Fibroblast of lung (primary cell): ENCODE results near the gene PCDH15. TPM values are rescaled to one million over a fixed set of nuclear protein-coding genes. Genes with fewer than 3 reads are reported as not detected.

Source experiments
- DNase-seq, 2 donors: peaks; one replicate each; pipeline versions ENCODE4 v3.0.0 to v3.0.0-alpha.2; 2010; ENCODE audit warnings: low read depth in 2 of 2
- H2AFZ ChIP-seq: 2 replicates; pipeline ENCODE4 v1.5.1; 2012; ENCODE audit warnings: low read length, control low read depth, inconsistent platforms
- H3K27ac ChIP-seq: 2 replicates; pipeline ENCODE4 v1.5.1; 2011; ENCODE audit warnings: low read length, control low read depth; ENCODE audit not compliant: insufficient read depth
- H3K27me3 ChIP-seq: 2 replicates; pipeline ENCODE4 v1.5.1; 2011; ENCODE audit warnings: mild to moderate bottlenecking, low read length; ENCODE audit not compliant: control insufficient read depth, insufficient read depth
- H3K36me3 ChIP-seq: 2 replicates; pipeline ENCODE4 v1.5.1; 2011; ENCODE audit warnings: low read length; ENCODE audit not compliant: control insufficient read depth, insufficient read depth
- H3K4me1 ChIP-seq: 2 replicates; pipeline ENCODE4 v1.5.1; 2011; ENCODE audit warnings: low read length; ENCODE audit not compliant: control insufficient read depth, insufficient read depth; ENCODE audit errors: extremely low read depth
- H3K4me2 ChIP-seq: 2 replicates; pipeline ENCODE4 v1.5.1; 2011; ENCODE audit warnings: low read length, control low read depth; ENCODE audit not compliant: insufficient read depth; ENCODE audit errors: extremely low read depth
- H3K4me3 ChIP-seq, 4 experiments: fragments of 200-600 bp in 1 of 4; sonication (generic) in 1 of 4; replicated peaks in 1 of 4; 2 replicates each; pipeline ENCODE4 v1.5.1; 2011 to 2016; ENCODE audit warnings: low read length in 4 of 4, low read depth in 3 of 4, mild to moderate bottlenecking in 3 of 4, control low read depth in 2 of 4, inconsistent platforms in 1 of 4, mixed read lengths in 1 of 4; ENCODE audit not compliant: insufficient read depth in 1 of 4; ENCODE audit errors: control extremely low read depth in 1 of 4
- H3K79me2 ChIP-seq: 2 replicates; pipeline ENCODE4 v1.5.1; 2012; ENCODE audit warnings: mild to moderate bottlenecking, low read length, inconsistent platforms; ENCODE audit not compliant: control insufficient read depth, insufficient read depth
- H3K9ac ChIP-seq: 2 replicates; pipeline ENCODE4 v1.5.1; 2011; ENCODE audit warnings: mild to moderate bottlenecking, low read length, control low read depth; ENCODE audit not compliant: insufficient read depth
- H3K9me3 ChIP-seq: 2 replicates; pipeline ENCODE4 v1.5.1; 2012; ENCODE audit warnings: low read depth, low read length; ENCODE audit not compliant: control insufficient read depth, insufficient read depth
- H4K20me1 ChIP-seq: 2 replicates; pipeline ENCODE4 v1.5.1; 2011; ENCODE audit warnings: low read length; ENCODE audit not compliant: control insufficient read depth, insufficient read depth; ENCODE audit errors: extremely low read depth
- CTCF ChIP-seq, 2 donors: IDR thresholded peaks in 1 of 2; conservative IDR thresholded peaks in 1 of 2; 1 replicate in 1 of 2; 2 replicates in 1 of 2; pipeline ENCODE4 v1.5.1; 2011 to 2012; ENCODE audit warnings: low read length in 2 of 2, control low read depth in 1 of 2, inconsistent platforms in 1 of 2, low read depth in 1 of 2, mild to moderate bottlenecking in 1 of 2
- EZH2 ChIP-seq: IDR thresholded peaks from 2 replicates; pipeline ENCODE4 v1.5.1; 2012; ENCODE audit warnings: low read length, control low read depth, mild to moderate bottlenecking; ENCODE audit errors: missing control alignments
- polyA plus RNA-seq, 2 donors: library from polyadenylated mRNA; depleted of rRNA in 1 of 2; stranded (reverse) in 1 of 2; unstranded in 1 of 2; fragments of >200 nt; gene quantifications; 2 replicates each; pipeline ENCODE4 v1.2.1, GENCODE V29; 2011 to 2012; ENCODE audit warnings: missing spikeins in 1 of 2
- total RNA-seq: library from RNA; depleted of rRNA; stranded (reverse); fragments of >200 nt; gene quantifications from 2 replicates; pipeline ENCODE4 v1.2.1, GENCODE V29; 2014

PCDH15 gene
- total and polyA plus RNA-seq, 2 donors (not counting 1 experiment from before 2014, with no cell fraction given): under 0.01 TPM; not detected in 1

DNA sequence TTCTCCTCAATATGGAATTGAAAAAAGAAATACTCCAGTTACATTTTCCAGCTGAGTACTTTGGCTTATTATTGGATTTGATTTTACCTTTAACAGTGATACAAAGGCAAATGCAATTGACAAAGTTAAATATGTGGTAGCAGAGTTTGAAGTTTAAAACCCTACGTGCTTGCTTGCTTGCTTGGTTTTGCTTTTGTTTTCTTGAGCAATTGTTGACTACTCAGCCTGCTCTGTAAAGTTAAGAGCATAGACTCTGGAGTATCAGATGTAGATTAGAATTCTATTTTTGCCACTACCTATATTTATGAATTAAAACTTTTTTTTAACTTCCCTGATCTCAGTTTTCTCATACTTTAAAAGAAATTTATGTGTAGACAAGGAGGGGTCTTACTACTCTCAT, 51.4 kb downstream of the PCDH15 start:
- TF ChIP-seq CTCF (conservative IDR thresholded peaks at IDR 0.05 in 1 of 2, IDR thresholded peaks at IDR 0.05 in 1 of 2; ENCODE audit: low read depth in 1 of 2, low read length in 2 of 2): no peak
- TF ChIP-seq EZH2: no peak

DNA sequence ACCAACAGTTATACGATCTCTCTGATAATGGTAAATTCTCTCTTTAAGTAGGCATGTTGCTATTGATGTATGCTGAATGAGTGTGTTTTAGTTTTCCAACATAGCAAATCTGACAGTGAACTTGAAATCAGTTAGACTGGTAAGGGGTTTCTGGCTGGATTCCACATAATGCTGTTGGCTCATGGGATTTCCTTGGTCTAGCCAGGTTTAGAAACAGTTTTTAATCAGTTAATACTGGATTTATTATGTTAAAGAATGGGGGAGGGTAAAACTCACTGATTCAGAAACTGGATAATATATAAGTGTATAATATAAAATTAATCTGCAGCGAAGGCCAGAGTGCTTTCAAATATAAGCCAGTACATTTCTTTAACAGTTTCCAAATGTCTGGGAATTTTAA, 55.6 kb downstream of the PCDH15 start:
- Histone ChIP-seq H3K79me2 (no peaks in the 10 kb centered on the region), H3K27me3 (no peaks in the 10 kb centered on the region), H3K4me2 (no peak overlapping the region), H2AFZ (no peak overlapping the region), H3K9ac (no peak overlapping the region), H3K4me3 (peak overlapping the region in 1 of 4 experiments; percentile 48), H3K9me3 (no peaks in the 10 kb centered on the region), H3K36me3 (no peaks in the 10 kb centered on the region), H4K20me1 (no peaks in the 10 kb centered on the region), H3K4me1 (no peaks in the 10 kb centered on the region), H3K27ac (no peak overlapping the region)
- no peak for TF ChIP-seq EZH2
- no peak for TF ChIP-seq CTCF (conservative IDR thresholded peaks at IDR 0.05 in 1 of 2, IDR thresholded peaks at IDR 0.05 in 1 of 2; ENCODE audit: low read depth in 1 of 2, low read length in 2 of 2)
- DNase-seq: peak in 1 of 2 donors; percentile 22

More for the DNA sequence above, 51.4 kb downstream of the PCDH15 start:
- H3K9ac ChIP-seq: no peak overlapping the region
- H4K20me1 ChIP-seq: no peaks in the 10 kb centered on the region
- no peak overlapping the region for H2AFZ ChIP-seq
- DNase-seq: no peak
- no peaks in the 10 kb centered on the region for H3K4me1 ChIP-seq
- no peaks in the 10 kb centered on the region for H3K27me3 ChIP-seq
- no peaks in the 10 kb centered on the region for H3K79me2 ChIP-seq
- no peak overlapping the region for H3K27ac ChIP-seq
- no peak overlapping the region for H3K4me3 ChIP-seq
- no peaks in the 10 kb centered on the region for H3K9me3 ChIP-seq
- H3K4me2 ChIP-seq: no peak overlapping the region
- H3K36me3 ChIP-seq: no peaks in the 10 kb centered on the region

GRCh38 chr10:54742416-54742815, 58.6 kb downstream of the PCDH15 start:
- H3K27me3 ChIP-seq: no peaks in the 10 kb centered on the region
- no peak overlapping the region for H3K4me2 ChIP-seq
- H4K20me1 ChIP-seq: no peaks in the 10 kb centered on the region
- H3K36me3 ChIP-seq: no peaks in the 10 kb centered on the region
- no peaks in the 10 kb centered on the region for H3K4me1 ChIP-seq
- TF ChIP-seq CTCF (conservative IDR thresholded peaks at IDR 0.05 in 1 of 2, IDR thresholded peaks at IDR 0.05 in 1 of 2; ENCODE audit: low read depth in 1 of 2, low read length in 2 of 2) (no peak), EZH2 (no peak)
- no peak for DNase-seq
- no peak overlapping the region for H3K4me3 ChIP-seq
- H3K27ac ChIP-seq: no peak overlapping the region
- H3K9me3 ChIP-seq: no peaks in the 10 kb centered on the region
- H2AFZ ChIP-seq: no peak overlapping the region
- no peaks in the 10 kb centered on the region for H3K79me2 ChIP-seq
- no peak overlapping the region for H3K9ac ChIP-seq
